Activated CD8-positive, alpha-beta T cell treated with anti-CD3 and anti-CD28 coated beads for 36 hours (primary cell): Measurements from ENCODE around the gene SCRG1. TPM values are rescaled to one million over a fixed set of nuclear protein-coding genes. Genes with fewer than 3 reads are reported as not detected.

Source experiments
- ATAC-seq: fragments of 200-7000 bp; cut with Tn5 transposase; one replicate; pipeline ENCODE4 v1.10.0; 2021; ENCODE audit warnings: mild to moderate bottlenecking, moderate library complexity
- CTCF ChIA-PET: fragments of 350-600 bp; sonication (Branson Sonifier 250); formaldehyde crosslinking; loops from one replicate; lab custom pipeline; 2021; ENCODE audit warnings: antibody characterized with exemption; lab: Charles Lee
- POLR2A ChIA-PET: fragments of 350-600 bp; sonication (Branson Sonifier 250); formaldehyde crosslinking; loops from one replicate; lab custom pipeline; 2021; ENCODE audit warnings: antibody characterized with exemption; lab: Charles Lee
- DNase-seq: peaks from one replicate; pipeline ENCODE4 v3.0.0-alpha.2; 2020
- H3K27ac Mint-ChIP-seq: one replicate; pipeline ENCODE4 v1.8.0; 2021; ENCODE audit warnings: mild to moderate bottlenecking, mixed read lengths
- H3K27me3 Mint-ChIP-seq: one replicate; pipeline ENCODE4 v1.8.0; 2021; ENCODE audit warnings: mixed read lengths
- H3K36me3 Mint-ChIP-seq: one replicate; pipeline ENCODE4 v1.8.0; 2021; ENCODE audit warnings: low read depth, mixed read lengths
- H3K4me1 Mint-ChIP-seq: one replicate; pipeline ENCODE4 v1.8.0; 2021; ENCODE audit warnings: low read depth, mixed read lengths
- H3K4me3 Mint-ChIP-seq: one replicate; pipeline ENCODE4 v1.8.0; 2021; ENCODE audit warnings: mild to moderate bottlenecking, moderate library complexity, mixed read lengths
- H3K9me3 Mint-ChIP-seq: one replicate; pipeline ENCODE4 v1.8.0; 2021; ENCODE audit warnings: mixed read lengths
- CTCF ChIP-seq: fragments of 200-600 bp; IDR thresholded peaks from one replicate; pipeline ENCODE4 v1.8.0; 2022; ENCODE audit warnings: antibody characterized with exemption, mild to moderate bottlenecking
- intact Hi-C: fragments of 100-400 bp; cut with micrococcal nuclease; formaldehyde crosslinking; loops from one replicate; pipeline ENCODE4 v1.10.0; 2022
- total RNA-seq, 2 experiments: library from RNA; stranded (reverse); gene quantifications; one replicate each; pipeline ENCODE4 v1.2.3, GENCODE V29; 2021

SCRG1 gene
- total RNA-seq, 2 experiments from 2014 or later: not detected

GRCh38 chr4:173346074-173346473 lies 52.8 kb downstream of the SCRG1 start:
- H3K4me3 Mint-ChIP-seq: no peak overlapping the region
- no peaks in the 10 kb centered on the region for H3K4me1 Mint-ChIP-seq
- no peaks in the 10 kb centered on the region for H3K36me3 Mint-ChIP-seq
- intact Hi-C loops: no loop called here
- no peak overlapping the region for H3K27ac Mint-ChIP-seq
- POLR2A ChIA-PET: interaction anchor here (0.6 to 3.1 kb wide), 3 partner anchors 11 to 108 kb away, joined by 3 to 24 read pairs (median 4); partner anchors contain the start of gene HMGB2
- ATAC-seq: no peak
- DNase-seq: no peak
- peaks cover 1% of the 10 kb centered on the region for H3K27me3 Mint-ChIP-seq
- CTCF ChIA-PET: interaction anchor here (1.0 to 2.6 kb wide), 3 partner anchors 9 to 332 kb away, joined by 3 to 10 read pairs (median 4); partner anchors contain the start of gene HMGB2
- no peaks in the 10 kb centered on the region for H3K9me3 Mint-ChIP-seq
- TF ChIP-seq CTCF: no peak

GRCh38 chr4:173345648-173346047 lies 53.3 kb downstream of the SCRG1 start:
- DNase-seq (no peak), ATAC-seq (no peak)
- POLR2A ChIA-PET: interaction anchor here (1.1 to 3.1 kb wide), 2 partner anchors 11 to 12 kb away, joined by 3 to 24 read pairs; partner anchors contain the start of gene HMGB2
- Mint-ChIP-seq H3K36me3 (no peaks in the 10 kb centered on the region), H3K4me3 (no peak overlapping the region), H3K9me3 (no peaks in the 10 kb centered on the region), H3K27me3 (peaks cover 1% of the 10 kb centered on the region), H3K27ac (no peak overlapping the region), H3K4me1 (no peaks in the 10 kb centered on the region)
- CTCF ChIA-PET: interaction anchor here (1.0 to 2.6 kb wide), 3 partner anchors 10 to 332 kb away, joined by 3 to 10 read pairs (median 4); partner anchors contain the start of gene HMGB2
- intact Hi-C loops: no loop called here
- no peak for TF ChIP-seq CTCF

GRCh38 chr4:173343832-173344397 lies 55.0 kb downstream of the SCRG1 start:
- intact Hi-C loops: no loop called here
- CTCF ChIA-PET: no interaction called here
- no peaks in the 10 kb centered on the region for H3K4me1 Mint-ChIP-seq
- POLR2A ChIA-PET: interaction anchor here (0.8 kb wide), 1 partner anchor 21 kb away, joined by 4 read pairs; no protein-coding TSS in a partner anchor
- no peak overlapping the region for H3K4me3 Mint-ChIP-seq
- H3K27me3 Mint-ChIP-seq: no peaks in the 10 kb centered on the region
- H3K36me3 Mint-ChIP-seq: no peaks in the 10 kb centered on the region
- H3K9me3 Mint-ChIP-seq: no peaks in the 10 kb centered on the region
- H3K27ac Mint-ChIP-seq: no peak overlapping the region
- TF ChIP-seq CTCF: no peak
- DNase-seq: no peak
- no peak for ATAC-seq

- no peak for ATAC-seq
- Mint-ChIP-seq H3K4me3 (no peak overlapping the region), H3K4me1 (no peaks in the 10 kb centered on the region), H3K9me3 (no peaks in the 10 kb centered on the region), H3K27me3 (peaks cover 6% of the 10 kb centered on the region), H3K27ac (no peak overlapping the region), H3K36me3 (peaks cover 16% of the 10 kb centered on the region)
- no peak for TF ChIP-seq CTCF
- POLR2A ChIA-PET: interaction anchor here (1.9 to 2.0 kb wide), 2 partner anchors 17 to 32 kb away, joined by 4 to 8 read pairs; no protein-coding TSS in a partner anchor
- intact Hi-C loops: no loop called here
- CTCF ChIA-PET: interaction anchor here (1.5 kb wide), 1 partner anchor 30 kb away, joined by 4 read pairs; no protein-coding TSS in a partner anchor
- no peak for DNase-seq
These were observed 61.5 kb downstream of the SCRG1 start for GRCh38 chr4:173337463-173337862.
